ENCODE data around the gene AKAP4. TPM values are rescaled to one million over a fixed set of nuclear protein-coding genes. Genes with fewer than 3 reads are reported as not detected.

AKAP4 gene
- total RNA-seq, 1 donor from 2014 or later: not detected

Small RNAs within 50 kb of the gene (small RNA-seq; reads per million reads assigned to genes)
- gene PYY3 (not detected), gene RF00019 (not detected)

Other genes starting within 250 kb of the AKAP4 start
- gene CCNB3, start 3.8 kb upstream of the AKAP4 start, total RNA-seq: 0.31 TPM